NCI-H345 treated with DMSO at 0.1 percent for 48 hours (cell line): ENCODE measurements around the gene PPIA.
"Not testable (repeated sequence)": the region's sequence is repeated elsewhere in the genome, so short reads cannot be mapped to it uniquely, and the experiment has no call there.

Experiments used
- DNase-seq: peaks from one replicate; lab custom pipeline; 2025; ENCODE audit not compliant: unreplicated experiment; lab: John Stamatoyannopoulos, UW

PPIA gene

GRCh38 chr7:44762726-44763522 lies 33.6 kb upstream of the PPIA start:
- DNase-seq, result no peak

DNA sequence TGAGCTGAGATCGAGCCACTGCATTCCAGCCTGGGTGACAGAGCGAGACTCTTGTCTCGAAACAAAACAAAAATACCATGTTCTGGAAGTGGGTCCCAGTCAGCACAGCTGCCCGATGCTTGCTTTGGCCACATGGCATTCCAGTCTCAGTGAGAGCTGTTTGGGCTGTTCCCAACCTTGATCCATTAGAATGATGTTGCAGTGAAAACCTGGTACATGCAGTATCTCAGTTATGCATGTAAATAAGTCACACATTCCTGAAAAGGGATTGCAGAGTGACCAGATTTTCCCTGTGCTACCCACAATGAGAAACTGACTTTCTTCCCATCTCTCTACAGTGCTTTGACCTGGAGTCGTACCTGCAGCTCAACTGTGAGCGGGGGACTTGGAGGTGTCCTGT lies 32.4 kb upstream of the PPIA start:
- no peak for DNase-seq

DNA sequence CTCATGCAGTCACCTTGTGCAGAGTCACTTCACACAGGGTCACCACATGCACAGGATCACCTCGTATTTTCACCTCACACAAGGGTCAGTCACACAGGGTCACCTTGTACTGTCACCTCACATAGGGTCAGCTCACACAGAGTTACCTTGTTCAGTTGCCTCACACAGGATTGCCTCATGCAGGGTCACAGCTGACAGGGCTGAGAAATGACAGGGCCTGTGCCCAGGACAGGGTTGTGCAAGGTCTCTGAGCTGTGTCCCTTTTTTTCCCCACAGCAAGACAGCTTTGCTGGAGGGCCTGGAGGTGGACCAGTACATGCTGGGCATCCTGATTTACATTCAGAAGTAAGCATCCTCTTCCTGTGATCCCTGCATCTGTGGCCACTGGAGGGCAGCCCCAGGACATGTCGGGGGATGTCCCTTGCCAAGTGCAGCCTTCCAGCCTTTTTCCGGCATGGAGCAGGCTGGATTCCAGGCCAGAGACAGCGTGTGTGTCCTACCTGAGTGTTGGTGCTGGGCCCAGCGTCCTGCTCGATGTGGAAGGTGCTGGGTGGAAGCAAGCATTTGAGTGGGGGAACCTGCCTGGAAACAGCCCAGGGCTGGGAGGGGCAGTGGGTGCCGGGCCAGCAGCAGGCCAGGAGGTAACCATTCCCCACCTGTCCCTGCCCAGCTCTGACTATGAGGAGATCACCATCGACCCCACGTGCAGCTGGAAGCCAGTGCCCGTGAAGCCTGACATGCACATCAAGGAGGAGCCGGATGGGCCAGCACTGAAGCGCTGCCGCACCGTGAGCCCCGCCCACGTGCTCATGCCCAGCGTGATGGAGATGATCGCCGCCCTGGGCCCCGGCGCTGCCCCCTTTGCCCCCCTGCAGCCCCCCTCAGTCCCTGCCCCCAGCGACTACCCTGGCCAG lies 31.6 kb upstream of the PPIA start:
- DNase-seq, result no peak

GRCh38 chr7:44765579-44766415 lies 30.7 kb upstream of the PPIA start:
- DNase-seq, result no peak

- no peak for DNase-seq
These were observed 30.1 kb upstream of the PPIA start for GRCh38 chr7:44766416-44766801.

DNA sequence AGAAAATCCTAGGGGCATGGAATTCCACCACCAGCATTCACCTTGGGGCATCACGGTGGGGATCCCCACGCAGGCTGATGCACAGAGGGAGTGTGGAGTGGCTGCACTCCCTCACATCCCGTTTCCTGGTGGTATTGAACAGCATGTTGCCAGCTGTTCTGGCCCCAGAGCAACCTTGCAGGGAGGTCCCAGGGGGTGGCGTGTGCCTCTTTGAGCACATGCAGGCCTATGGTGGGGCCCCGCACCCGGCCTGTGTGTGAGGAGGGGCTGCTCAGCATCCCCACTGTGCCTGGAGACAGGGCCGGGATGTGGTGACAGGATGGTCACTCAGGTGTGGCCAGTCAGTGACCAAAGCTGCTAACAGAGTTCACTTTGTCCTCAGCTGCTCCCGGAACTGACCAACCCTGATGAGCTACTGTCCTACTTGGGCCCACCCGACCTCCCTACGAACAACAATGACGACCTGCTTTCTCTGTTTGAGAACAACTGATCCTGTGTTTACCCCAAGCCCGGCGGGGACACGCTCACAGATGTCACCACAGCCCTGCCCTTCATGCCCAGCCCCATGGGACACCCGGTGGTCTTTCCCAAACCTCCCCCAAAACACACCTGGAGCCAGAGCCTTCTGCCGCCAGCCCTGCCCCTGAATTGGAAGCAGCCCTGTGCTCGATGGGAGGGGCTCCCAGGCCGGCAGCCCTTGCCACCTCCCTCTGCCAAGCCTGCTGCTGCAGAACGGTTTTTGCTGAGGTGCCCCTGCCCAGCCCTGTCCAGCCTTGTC lies 29.2 kb upstream of the PPIA start:
- no peak for DNase-seq

DNA sequence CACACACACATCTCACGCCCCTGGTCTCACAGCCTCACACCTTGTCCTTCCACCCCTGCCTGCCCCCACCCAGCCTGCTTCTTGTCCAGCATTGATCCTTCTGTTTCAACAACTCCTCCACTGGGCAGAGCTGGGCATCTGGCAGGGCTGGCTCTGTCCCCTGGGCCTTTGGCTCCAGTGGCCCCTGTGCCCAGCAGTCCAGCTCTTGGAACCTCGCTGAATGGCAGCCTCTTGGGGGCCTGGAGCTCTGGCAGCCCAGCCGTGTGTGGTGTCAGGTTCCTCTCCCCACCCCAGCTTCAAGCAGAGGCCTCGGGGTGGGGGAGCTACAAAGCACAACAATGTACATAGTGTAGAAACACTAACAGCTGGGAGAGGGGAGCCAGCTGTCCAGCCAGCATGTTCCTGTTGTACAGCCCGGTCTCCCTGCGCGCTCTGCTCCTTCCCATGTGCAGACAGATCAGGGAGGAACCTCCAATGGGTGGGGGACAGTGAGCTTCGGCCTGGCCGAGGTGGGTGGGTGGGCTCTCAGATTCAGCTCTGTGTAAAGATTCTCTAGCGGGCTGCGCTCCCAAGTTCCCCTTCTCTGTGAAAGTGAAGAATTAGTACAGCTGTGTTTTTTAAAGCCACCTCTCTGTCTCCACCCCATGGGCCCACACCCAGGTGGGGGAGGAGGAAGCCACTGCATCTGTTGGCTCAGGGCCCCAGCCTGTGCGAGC lies 28.4 kb upstream of the PPIA start:
- no peak for DNase-seq

- DNase-seq, result no peak
These were observed 27.7 kb upstream of the PPIA start for GRCh38 chr7:44768628-44769371.

- no peak for DNase-seq
These were observed 27.1 kb upstream of the PPIA start for GRCh38 chr7:44769376-44769775.

- DNase-seq, result no peak
These were observed 26.6 kb upstream of the PPIA start for GRCh38 chr7:44769776-44770294.

- DNase-seq, result no peak
These were observed 25.1 kb upstream of the PPIA start for GRCh38 chr7:44771358-44771757.

GRCh38 chr7:44772440-44772839 lies 24.0 kb upstream of the PPIA start:
- DNase-seq, result no peak

DNA sequence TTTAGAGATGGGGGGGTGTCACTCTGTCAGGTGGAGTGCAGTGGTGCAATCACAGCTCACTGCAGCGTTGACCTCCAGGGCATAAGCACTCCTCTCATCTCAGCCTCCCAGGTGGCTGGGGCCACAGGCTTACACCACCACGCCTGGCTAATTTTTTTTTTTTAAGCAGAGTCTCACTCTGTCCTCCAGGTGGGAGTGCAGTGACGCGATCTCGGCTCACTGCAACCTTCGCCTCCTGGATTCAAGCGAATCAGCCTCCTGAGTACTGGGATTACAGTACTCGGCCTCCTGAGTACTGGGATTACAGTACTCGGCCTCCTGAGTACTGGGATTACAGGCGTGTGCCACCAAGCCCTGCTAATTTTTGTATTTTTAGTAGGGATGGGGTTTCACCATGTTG lies 23.6 kb upstream of the PPIA start:
- no peak for DNase-seq

DNA sequence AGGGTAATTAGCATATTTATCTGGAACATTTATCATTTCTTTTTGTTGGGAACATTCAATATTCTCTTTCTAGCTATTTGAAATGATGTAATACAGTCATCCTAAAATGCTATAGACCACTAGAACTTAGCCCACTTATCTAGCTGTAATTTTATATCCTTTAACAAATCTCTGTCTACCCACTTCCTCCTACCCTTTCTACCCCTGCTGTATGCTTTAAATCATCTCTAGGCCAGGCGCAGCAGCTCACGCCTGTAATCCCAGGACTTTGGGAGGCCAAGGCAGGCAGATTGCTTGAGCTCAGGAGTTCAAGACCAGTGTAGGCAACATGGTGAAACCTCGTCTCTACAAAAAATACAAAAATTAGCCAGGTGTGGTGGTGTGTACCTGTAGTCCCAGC lies 22.0 kb upstream of the PPIA start:
- not testable (repeated sequence) for DNase-seq

DNA sequence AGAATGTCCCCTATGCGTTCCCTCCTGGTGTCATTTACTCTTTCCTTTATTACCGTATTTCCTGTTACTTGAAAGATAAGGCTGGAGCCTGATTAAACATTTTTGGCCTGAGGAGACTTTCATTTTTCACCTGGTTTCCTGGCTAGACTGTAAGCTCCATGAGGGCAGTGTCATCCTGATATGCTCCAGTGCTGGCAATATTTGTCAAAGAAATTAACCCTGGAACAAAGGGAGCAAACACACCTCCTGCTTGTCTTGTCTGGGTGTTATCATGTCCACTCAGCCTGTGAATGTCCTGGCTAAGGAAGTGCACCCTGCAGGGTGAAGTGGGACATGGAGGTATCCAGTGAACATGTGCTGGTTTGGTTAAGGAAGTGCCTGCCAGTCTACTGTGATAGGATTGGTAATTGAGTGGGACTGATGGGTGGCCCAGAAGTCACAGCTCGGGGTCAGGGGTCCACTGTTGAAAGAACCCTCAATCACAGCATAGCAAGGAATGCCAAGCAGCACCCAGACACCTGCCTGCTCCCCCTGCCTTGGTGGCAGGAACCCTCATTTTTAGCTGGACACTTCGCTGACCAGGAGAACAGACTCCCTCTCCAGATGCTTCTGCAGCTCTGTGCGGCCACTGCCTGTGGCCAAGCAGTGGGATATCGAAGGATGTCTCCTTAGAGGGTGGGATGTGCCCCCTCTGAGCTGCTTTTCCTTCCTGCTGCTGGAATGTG lies 20.9 kb upstream of the PPIA start:
- DNase-seq, result no peak

DNA sequence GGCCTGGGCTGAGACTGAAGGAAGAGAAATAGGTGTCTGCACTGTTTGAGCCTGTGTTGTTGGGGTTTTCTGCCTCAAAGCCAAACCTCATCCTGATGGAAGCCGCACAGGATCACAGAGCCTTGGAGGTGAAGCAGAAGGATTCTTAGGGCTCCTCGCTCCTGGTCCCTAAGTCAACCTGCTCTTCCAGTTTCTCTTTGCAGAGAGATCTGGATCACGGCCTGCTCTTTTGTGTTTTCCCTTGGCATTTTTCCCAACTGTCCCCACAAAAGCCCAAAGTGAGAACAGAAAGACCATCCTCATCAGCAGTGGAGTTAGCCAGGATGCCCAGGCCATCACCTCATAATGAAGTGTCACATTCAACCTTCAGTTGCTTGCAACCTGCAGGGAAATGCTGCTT lies 20.3 kb upstream of the PPIA start:
- DNase-seq, result no peak

- no peak for DNase-seq
These were observed 14.0 kb upstream of the PPIA start for GRCh38 chr7:44782460-44782859.

- DNase-seq, result no peak
These were observed 13.1 kb upstream of the PPIA start for GRCh38 chr7:44783407-44783806.
